Measurements from ENCODE around the gene SLC35F1. TPM values are rescaled to one million over a fixed set of nuclear protein-coding genes. Genes with fewer than 3 reads are reported as not detected.

SLC35F1 gene
- total and polyA plus RNA-seq, 4 donors, result 27.8 to 68.7 (median 61.5) TPM

DNA sequence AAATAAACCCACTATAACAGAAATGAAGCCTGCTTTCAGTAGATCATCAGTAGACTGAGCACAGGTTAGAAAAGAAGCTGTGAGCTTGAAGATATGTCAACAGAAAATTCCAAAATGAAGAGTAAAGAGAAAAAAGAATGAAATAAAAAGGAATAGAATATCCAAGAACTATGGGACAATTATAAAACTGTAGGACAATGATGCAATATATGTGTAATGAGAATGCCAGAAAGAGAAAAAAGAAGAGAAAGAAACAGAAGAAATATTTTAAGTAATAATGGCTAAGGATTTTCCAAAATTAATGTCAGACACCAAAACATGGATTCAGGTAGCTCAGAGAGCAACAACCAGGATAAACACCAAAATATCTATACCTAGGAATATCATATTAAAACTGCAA is 449.6 kb downstream of the SLC35F1 start:
- Histone ChIP-seq H3K27me3 (ENCODE audit: control insufficient read depth, insufficient read depth, low read length) (no peaks in the 10 kb centered on the region), H3K27ac (ENCODE audit: low read depth, low read length) (no peak overlapping the region), H3K4me1 (ENCODE audit: control insufficient read depth, insufficient read depth, low read length) (no peaks in the 10 kb centered on the region), H3K36me3 (ENCODE audit: control insufficient read depth, insufficient read depth, low read length) (no peaks in the 10 kb centered on the region), H3K9me3 (ENCODE audit: control insufficient read depth, insufficient read depth, low read length) (no peaks in the 10 kb centered on the region), H3K4me3 (ENCODE audit: low read depth, low read length) (no peak overlapping the region)
- DNase-seq (ENCODE audit: low read depth in 4 of 6, low spot score in 6 of 6), result no peak

Other genes with a start within 250 kb of the SLC35F1 start
- 10 to 100 TPM; 13.8 to 35.6 TPM for gene NUS1, start 231.8 kb upstream of the SLC35F1 start, total RNA-seq
- 10 to 100 TPM; 33.5 to 43.8 TPM for gene NUS1, start 231.8 kb upstream of the SLC35F1 start, polyA plus RNA-seq (ENCODE audit: insufficient read length in 2 of 2)